ENCODE data around the gene PRR3.

PRR3 gene

GRCh38 chr6:30600451-30600961 is 43.4 kb downstream of the PRR3 start:
- no peak for TF ChIP-seq ZFX (IDR thresholded peaks at IDR 0.05)
- TF ChIP-seq, protein P1, sequence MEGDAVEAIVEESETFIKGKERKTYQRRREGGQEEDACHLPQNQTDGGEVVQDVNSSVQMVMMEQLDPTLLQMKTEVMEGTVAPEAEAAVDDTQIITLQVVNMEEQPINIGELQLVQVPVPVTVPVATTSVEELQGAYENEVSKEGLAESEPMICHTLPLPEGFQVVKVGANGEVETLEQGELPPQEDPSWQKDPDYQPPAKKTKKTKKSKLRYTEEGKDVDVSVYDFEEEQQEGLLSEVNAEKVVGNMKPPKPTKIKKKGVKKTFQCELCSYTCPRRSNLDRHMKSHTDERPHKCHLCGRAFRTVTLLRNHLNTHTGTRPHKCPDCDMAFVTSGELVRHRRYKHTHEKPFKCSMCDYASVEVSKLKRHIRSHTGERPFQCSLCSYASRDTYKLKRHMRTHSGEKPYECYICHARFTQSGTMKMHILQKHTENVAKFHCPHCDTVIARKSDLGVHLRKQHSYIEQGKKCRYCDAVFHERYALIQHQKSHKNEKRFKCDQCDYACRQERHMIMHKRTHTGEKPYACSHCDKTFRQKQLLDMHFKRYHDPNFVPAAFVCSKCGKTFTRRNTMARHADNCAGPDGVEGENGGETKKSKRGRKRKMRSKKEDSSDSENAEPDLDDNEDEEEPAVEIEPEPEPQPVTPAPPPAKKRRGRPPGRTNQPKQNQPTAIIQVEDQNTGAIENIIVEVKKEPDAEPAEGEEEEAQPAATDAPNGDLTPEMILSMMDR (conservative IDR thresholded peaks at IDR 0.05): no peak
- no peak overlapping the region for H3K27ac ChIP-seq

DNA sequence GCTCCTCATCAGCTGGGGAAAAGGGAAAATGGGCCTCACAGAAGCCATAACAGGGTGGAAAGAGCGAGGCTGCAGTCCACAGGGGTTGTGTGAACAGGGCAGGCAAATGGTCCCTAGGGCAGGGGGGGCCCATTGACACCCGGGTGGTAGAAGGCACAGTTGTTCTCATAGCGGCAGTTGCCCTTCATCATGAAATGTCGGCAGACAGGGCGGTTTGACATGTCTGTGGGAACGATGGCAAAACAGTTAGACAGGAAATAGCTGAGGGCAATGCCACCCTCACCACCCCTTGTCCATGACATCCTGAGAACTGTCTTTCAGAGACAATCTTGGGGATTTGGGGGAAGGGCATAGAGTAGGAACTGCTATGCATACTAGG is 44.3 kb downstream of the PRR3 start:
- TF ChIP-seq, protein P1 (conservative IDR thresholded peaks at IDR 0.05): no peak
- no peak for TF ChIP-seq ZFX (IDR thresholded peaks at IDR 0.05)
- no peak overlapping the region for H3K27ac ChIP-seq

- TF ChIP-seq, protein P1 (conservative IDR thresholded peaks at IDR 0.05): no peak
- TF ChIP-seq ZFX (IDR thresholded peaks at IDR 0.05): no peak
- H3K27ac ChIP-seq: no peak overlapping the region
Observed at GRCh38 chr6:30601815-30602641, 44.9 kb downstream of the PRR3 start.

GRCh38 chr6:30603961-30604360 is 46.9 kb downstream of the PRR3 start:
- TF ChIP-seq, protein P1 (conservative IDR thresholded peaks at IDR 0.05): no peak
- TF ChIP-seq ZFX (IDR thresholded peaks at IDR 0.05): no peak

GRCh38 chr6:30610065-30610464 is 53.0 kb downstream of the PRR3 start:
- no peak for TF ChIP-seq ZFX (IDR thresholded peaks at IDR 0.05)
- TF ChIP-seq, protein P1 (conservative IDR thresholded peaks at IDR 0.05): no peak
- no peak overlapping the region for H3K27ac ChIP-seq

More at GRCh38 chr6:30603961-30604360, 46.9 kb downstream of the PRR3 start:
- no peak overlapping the region for H3K27ac ChIP-seq

GRCh38 chr6:30611150-30611855 is 54.2 kb downstream of the PRR3 start:
- no peak for TF ChIP-seq ZFX (IDR thresholded peaks at IDR 0.05)
- TF ChIP-seq, protein P1 (conservative IDR thresholded peaks at IDR 0.05): no peak

GRCh38 chr6:30611856-30612194 is 54.7 kb downstream of the PRR3 start:
- no peak overlapping the region for H3K27ac ChIP-seq
- no peak for TF ChIP-seq ZFX (IDR thresholded peaks at IDR 0.05)
- TF ChIP-seq, protein P1 (conservative IDR thresholded peaks at IDR 0.05): no peak

More at GRCh38 chr6:30611150-30611855, 54.2 kb downstream of the PRR3 start:
- H3K27ac ChIP-seq: no peak overlapping the region
